Measurements from ENCODE around the gene PIEZO2.

DNA sequence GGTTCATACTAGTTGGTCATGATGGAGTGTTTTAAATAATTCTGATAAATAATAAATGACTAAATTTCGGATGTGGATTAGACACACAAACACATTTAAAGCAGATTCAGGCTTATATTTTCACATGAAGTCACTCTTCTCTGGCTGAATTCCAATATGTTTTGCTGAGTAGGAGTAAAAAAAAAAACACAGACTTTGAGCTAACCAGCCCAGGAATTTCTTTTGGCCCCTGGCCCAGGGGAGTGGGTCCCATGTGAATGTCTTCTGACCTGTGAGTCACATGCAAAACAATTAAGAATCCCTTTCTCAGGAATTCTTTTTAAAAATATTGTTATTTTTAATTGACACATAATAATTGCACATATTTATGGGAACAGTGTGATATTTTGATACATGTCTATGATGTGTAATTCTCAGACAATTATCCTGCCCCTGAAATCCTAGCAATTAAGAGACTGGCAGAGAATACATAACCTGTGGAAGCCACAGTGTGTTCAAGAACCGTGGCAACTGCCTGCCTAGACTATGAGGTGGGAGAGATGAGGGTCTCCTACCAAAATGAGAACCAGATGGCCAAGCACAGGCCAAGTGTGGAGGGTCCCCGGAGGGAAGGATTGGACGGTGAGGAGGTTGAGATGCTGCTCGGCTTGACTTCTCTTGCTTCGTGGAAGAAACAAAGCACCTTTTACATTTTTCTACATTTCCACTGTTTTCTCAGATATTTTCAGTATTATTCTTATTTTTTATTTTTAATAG is 236.4 kb downstream of the PIEZO2 start:
- TF ChIP-seq, protein P1, sequence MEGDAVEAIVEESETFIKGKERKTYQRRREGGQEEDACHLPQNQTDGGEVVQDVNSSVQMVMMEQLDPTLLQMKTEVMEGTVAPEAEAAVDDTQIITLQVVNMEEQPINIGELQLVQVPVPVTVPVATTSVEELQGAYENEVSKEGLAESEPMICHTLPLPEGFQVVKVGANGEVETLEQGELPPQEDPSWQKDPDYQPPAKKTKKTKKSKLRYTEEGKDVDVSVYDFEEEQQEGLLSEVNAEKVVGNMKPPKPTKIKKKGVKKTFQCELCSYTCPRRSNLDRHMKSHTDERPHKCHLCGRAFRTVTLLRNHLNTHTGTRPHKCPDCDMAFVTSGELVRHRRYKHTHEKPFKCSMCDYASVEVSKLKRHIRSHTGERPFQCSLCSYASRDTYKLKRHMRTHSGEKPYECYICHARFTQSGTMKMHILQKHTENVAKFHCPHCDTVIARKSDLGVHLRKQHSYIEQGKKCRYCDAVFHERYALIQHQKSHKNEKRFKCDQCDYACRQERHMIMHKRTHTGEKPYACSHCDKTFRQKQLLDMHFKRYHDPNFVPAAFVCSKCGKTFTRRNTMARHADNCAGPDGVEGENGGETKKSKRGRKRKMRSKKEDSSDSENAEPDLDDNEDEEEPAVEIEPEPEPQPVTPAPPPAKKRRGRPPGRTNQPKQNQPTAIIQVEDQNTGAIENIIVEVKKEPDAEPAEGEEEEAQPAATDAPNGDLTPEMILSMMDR (IDR thresholded peaks at IDR 0.05) = no peak
- TF ChIP-seq POLR2A (IDR thresholded peaks at IDR 0.05; ENCODE audit: low read depth) = no peak
